Measurements from ENCODE around the gene ATP8B4. TPM values are rescaled to one million over a fixed set of nuclear protein-coding genes. Genes with fewer than 3 reads are reported as not detected.

Gene ATP8B4
- total and polyA plus RNA-seq, 2 donors (not counting 3 experiments of a cell fraction or from before 2014, with no cell fraction given) = not detected

GRCh38 chr15:49852756-49853155 is 266.3 kb downstream of the ATP8B4 start:
- ChIA-PET CTCF (no interaction called here), POLR2A (no interaction called here)
- Histone ChIP-seq H3K9me3 (replicated peaks; ENCODE audit: control insufficient read depth, insufficient read depth, low read length) (no peaks in the 10 kb centered on the region), H3K4me2 (ENCODE audit: insufficient read depth, low read length) (no peak overlapping the region), H3K9ac (replicated peaks; ENCODE audit: extremely low read depth, insufficient read depth, low read length) (no peak overlapping the region), H3K27ac (ENCODE audit: insufficient read depth, low read depth, low read length) (no peak overlapping the region), H2AFZ (ENCODE audit: low read depth, low read length) (no peak overlapping the region), H3K27me3 (ENCODE audit: control insufficient read depth in 2 of 2, insufficient read depth in 2 of 2, low read length in 2 of 2) (no peaks in the 10 kb centered on the region), H4K20me1 (replicated peaks; ENCODE audit: control insufficient read depth, extremely low read depth, insufficient read depth, low read length) (no peaks in the 10 kb centered on the region), H3K9me1 (replicated peaks; ENCODE audit: control insufficient read depth, extremely low read depth, insufficient read depth, low read length) (no peaks in the 10 kb centered on the region), H3K4me1 (ENCODE audit: control insufficient read depth, extremely low read depth, insufficient read depth, low read length) (no peaks in the 10 kb centered on the region), H3K36me3 (ENCODE audit: control insufficient read depth in 2 of 2, extremely low read depth in 1 of 2, insufficient read depth in 2 of 2, low read length in 2 of 2) (no peaks in the 10 kb centered on the region), H3K4me3 (replicated peaks in 1 of 3; ENCODE audit: insufficient read depth in 1 of 3, low read depth in 1 of 3, low read length in 3 of 3) (no peak overlapping the region), H3K79me2 (ENCODE audit: control insufficient read depth, insufficient read depth, low read length) (no peaks in the 10 kb centered on the region)
- dilution Hi-C loops (cut with MboI; ENCODE audit: extremely low pct_ligation_motif_present, low sequenced_read_pairs) = no loop called here
- DNase-seq (ENCODE audit: low read depth, low spot score) = no peak
- no TSS peak for BruUV-seq (replicated peaks)
- intact Hi-C loops (cut with micrococcal nuclease) = no loop called here
- TF ChIP-seq GATA2 (IDR thresholded peaks at IDR 0.05; ENCODE audit: insufficient read depth, insufficient read length, low read depth, low read length) = no peak
- TF ChIP-seq MAX (IDR thresholded peaks at IDR 0.05; ENCODE audit: insufficient read depth, insufficient read length) = no peak
- no peak for TF ChIP-seq MYC (IDR thresholded peaks at IDR 0.05; ENCODE audit: low read depth, low read length)
- TF ChIP-seq FOS (IDR thresholded peaks at IDR 0.05; ENCODE audit: borderline replicate concordance, insufficient read depth, low read length) = no peak
- TF ChIP-seq EZH2 (IDR thresholded peaks at IDR 0.05; ENCODE audit: borderline replicate concordance, low read depth, low read length, severe bottlenecking) = no peak
- no peak for TF ChIP-seq JUN (IDR thresholded peaks at IDR 0.05; ENCODE audit: borderline replicate concordance, insufficient read depth, insufficient read length, low read depth)
- TF ChIP-seq POLR2A (IDR thresholded peaks at IDR 0.05; ENCODE audit: low read depth, low read length) = no peak
- no peak for TF ChIP-seq CTCF (IDR thresholded peaks at IDR 0.05; ENCODE audit: extremely low read depth in 1 of 2, insufficient read depth in 1 of 2, low read depth in 1 of 2, low read length in 2 of 2)
- TF ChIP-seq POLR2AphosphoS5 (IDR thresholded peaks at IDR 0.05; ENCODE audit: insufficient read depth, low read depth, low read length) = no peak
- no peak for FAIRE-seq

All from endothelial cell of umbilical vein (primary cell).